Osteocyte (in vitro differentiated cells): Measurements from ENCODE around the gene INAFM2. TPM values are rescaled to one million over a fixed set of nuclear protein-coding genes. Genes with fewer than 3 reads are reported as not detected.
A peak's percentile ranks its signal among the peaks of the same experiment; 100 is the strongest.

ENCODE experiments used
- DNase-seq: peaks from one replicate; pipeline ENCODE4 v3.0.0; 2021; ENCODE audit warnings: mixed read lengths; ENCODE audit not compliant: unreplicated experiment; ENCODE audit errors: extremely low spot score
- H3K27ac Mint-ChIP-seq: one replicate; pipeline ENCODE4 v1.8.0; 2021; ENCODE audit warnings: mild to moderate bottlenecking, mixed read lengths; ENCODE audit not compliant: unreplicated experiment
- H3K27me3 Mint-ChIP-seq: one replicate; pipeline ENCODE4 v1.8.0; 2021; ENCODE audit warnings: mixed read lengths; ENCODE audit not compliant: unreplicated experiment
- H3K36me3 Mint-ChIP-seq: one replicate; pipeline ENCODE4 v1.8.0; 2021; ENCODE audit warnings: mixed read lengths; ENCODE audit not compliant: unreplicated experiment
- H3K4me1 Mint-ChIP-seq: one replicate; pipeline ENCODE4 v1.8.0; 2021; ENCODE audit warnings: mixed read lengths; ENCODE audit not compliant: unreplicated experiment
- H3K4me3 Mint-ChIP-seq: one replicate; pipeline ENCODE4 v1.8.0; 2021; ENCODE audit warnings: mild to moderate bottlenecking, moderate library complexity, mixed read lengths; ENCODE audit not compliant: unreplicated experiment
- H3K9me3 Mint-ChIP-seq: one replicate; pipeline ENCODE4 v1.8.0; 2021; ENCODE audit warnings: mixed read lengths; ENCODE audit not compliant: unreplicated experiment
- CTCF ChIP-seq: fragments of 200-600 bp; sonication (generic); IDR thresholded peaks from 2 replicates; pipeline ENCODE4 v1.5.0; 2021; ENCODE audit warnings: antibody characterized with exemption, mild to moderate bottlenecking, moderate library complexity
- total RNA-seq: library from RNA; stranded (reverse); gene quantifications from 2 replicates; pipeline ENCODE4 v1.2.1, GENCODE V29; 2021

INAFM2 gene
- total RNA-seq, 1 donor from 2014 or later, result 69.0 TPM

GRCh38 chr15:40314723-40315276 lies 8.7 kb upstream of the INAFM2 start:
- TF ChIP-seq CTCF, result no peak

GRCh38 chr15:40316931-40317330 lies 6.6 kb upstream of the INAFM2 start:
- Mint-ChIP-seq H3K4me3 (no peak overlapping the region), H3K4me1 (peaks cover 21% of the 10 kb centered on the region), H3K9me3 (no peaks in the 10 kb centered on the region), H3K36me3 (no peaks in the 10 kb centered on the region), H3K27ac (no peak overlapping the region), H3K27me3 (peaks cover 5% of the 10 kb centered on the region)
- TF ChIP-seq CTCF, result no peak
- DNase-seq, result no peak

More at GRCh38 chr15:40314723-40315276, 8.7 kb upstream of the INAFM2 start:
- Mint-ChIP-seq H3K36me3 (no peaks in the 10 kb centered on the region), H3K4me1 (peaks cover 12% of the 10 kb centered on the region), H3K27ac (no peak overlapping the region), H3K9me3 (no peaks in the 10 kb centered on the region), H3K4me3 (no peak overlapping the region), H3K27me3 (peaks cover 10% of the 10 kb centered on the region)
- DNase-seq, result no peak

GRCh38 chr15:40317580-40317979 lies 5.9 kb upstream of the INAFM2 start:
- H3K4me1 Mint-ChIP-seq, result peaks cover 27% of the 10 kb centered on the region
- H3K36me3 Mint-ChIP-seq, result no peaks in the 10 kb centered on the region
- no peak for TF ChIP-seq CTCF
- H3K9me3 Mint-ChIP-seq, result no peaks in the 10 kb centered on the region
- H3K27me3 Mint-ChIP-seq, result peaks cover under 1% of the 10 kb centered on the region
- no peak overlapping the region for H3K4me3 Mint-ChIP-seq
- no peak for DNase-seq
- no peak overlapping the region for H3K27ac Mint-ChIP-seq

- H3K36me3 Mint-ChIP-seq, result peaks cover 4% of the 10 kb centered on the region
- H3K9me3 Mint-ChIP-seq, result no peaks in the 10 kb centered on the region
- no peak overlapping the region for H3K4me3 Mint-ChIP-seq
- TF ChIP-seq CTCF, result no peak
- H3K27me3 Mint-ChIP-seq, result no peaks in the 10 kb centered on the region
- peaks cover 27% of the 10 kb centered on the region for H3K4me1 Mint-ChIP-seq
- H3K27ac Mint-ChIP-seq, result no peak overlapping the region
- DNase-seq, result no peak
Observed at GRCh38 chr15:40320409-40320808, 3.1 kb upstream of the INAFM2 start.

- peak overlapping the region; percentile 36 for H3K4me3 Mint-ChIP-seq
- H3K4me1 Mint-ChIP-seq, result peaks cover 33% of the 10 kb centered on the region
- no peaks in the 10 kb centered on the region for H3K27me3 Mint-ChIP-seq
- DNase-seq, result no peak
- peaks cover 7% of the 10 kb centered on the region for H3K36me3 Mint-ChIP-seq
- TF ChIP-seq CTCF, result peak; percentile 91
- H3K27ac Mint-ChIP-seq, result peak overlapping the region; percentile 65
- no peaks in the 10 kb centered on the region for H3K9me3 Mint-ChIP-seq
Observed at GRCh38 chr15:40320931-40321371, 2.5 kb upstream of the INAFM2 start.
